ENCODE data around the gene APBB2.

DNA sequence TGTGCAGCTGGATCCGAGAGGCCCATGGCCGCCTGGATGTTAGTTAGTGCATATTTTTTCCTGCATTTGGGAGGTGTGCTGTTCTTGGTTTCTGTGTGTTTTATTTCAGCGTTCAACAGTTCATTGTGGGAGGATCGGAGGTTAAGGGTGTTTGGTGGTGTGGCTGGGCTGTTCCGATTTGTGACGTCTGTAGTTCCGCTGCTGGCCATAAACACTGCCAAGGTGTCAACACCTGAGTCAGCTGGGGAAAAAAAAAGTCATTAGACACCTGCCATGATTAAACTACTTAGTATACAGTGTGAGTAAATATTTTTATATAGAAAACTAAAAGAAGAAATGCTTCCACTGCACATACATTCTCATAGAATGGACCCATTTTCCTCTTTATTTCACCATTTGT lies 200.2 kb downstream of the APBB2 start:
- TF ChIP-seq CTCF (IDR thresholded peaks at IDR 0.05) (no peak), POLR2A (IDR thresholded peaks at IDR 0.05) (no peak)
